Psoas muscle (tissue), 8 donors: ENCODE measurements around the gene PLEKHA8. TPM values are rescaled to one million over a fixed set of nuclear protein-coding genes. Genes with fewer than 3 reads are reported as not detected.
"Not testable (repeated sequence)": the region's sequence is repeated elsewhere in the genome, so short reads cannot be mapped to it uniquely, and the experiment has no call there.

Experiments
- ATAC-seq, 4 donors: fragments of 200-7000 bp; cut with Tn5 transposase; one replicate each; pipeline ENCODE4 v1.9.1; 2020; ENCODE audit warnings: moderate library complexity in 3 of 4, mild to moderate bottlenecking in 2 of 4
- DNase-seq, 2 donors: peaks; one replicate each; pipeline ENCODE4 v3.0.0-alpha.2; 2020
- H3K27ac ChIP-seq: fragments of 200-600 bp; one replicate; pipeline ENCODE4 v1.8.0; 2022
- H3K27me3 ChIP-seq, 3 donors: fragments of 200-600 bp in 1 of 3; one replicate each; pipeline versions ENCODE4 v1.6.1 to v1.8.0; 2013 to 2022; ENCODE audit warnings: low read length in 2 of 3, mild to moderate bottlenecking in 2 of 3, moderate library complexity in 1 of 3; ENCODE audit not compliant: insufficient read depth in 3 of 3
- H3K36me3 ChIP-seq, 2 donors: fragments of 200-600 bp in 1 of 2; one replicate each; pipeline versions ENCODE4 v1.6.1 to v1.8.0; 2013 to 2022; ENCODE audit warnings: low read depth in 1 of 2, mild to moderate bottlenecking in 1 of 2, moderate library complexity in 1 of 2; ENCODE audit not compliant: insufficient read depth in 1 of 2
- H3K4me1 ChIP-seq: fragments of 200-600 bp; one replicate; pipeline ENCODE4 v1.8.0; 2022
- H3K4me3 ChIP-seq: fragments of 200-600 bp; one replicate; pipeline ENCODE4 v1.8.0; 2022; ENCODE audit warnings: mild to moderate bottlenecking
- H3K9me3 ChIP-seq: fragments of 200-600 bp; one replicate; pipeline ENCODE4 v1.8.0; 2022
- WGBS, 3 donors: extraction: QIAGEN DNeasy Blood & Tissue Kit; methylation state at CpG; one replicate each; pipeline versions ENCODE4 v1.1.6 to v1.1.7; 2013; 5-methylcytosine and 5-hydroxymethylcytosine counted together
- intact Hi-C, 2 donors: fragments of 100-400 bp; cut with DNase I; formaldehyde crosslinking; loops; one replicate each; pipeline versions ENCODE4 v1.11.0 to v1.14.2; 2022
- polyA plus RNA-seq, 3 donors: library from polyadenylated mRNA; stranded (reverse); fragments of 200-250 nt; gene quantifications; one replicate each; pipeline ENCODE4 v1.2.3, GENCODE V29; 2013
- total RNA-seq, 4 donors: library from RNA; stranded (reverse); fragmentation: NEBNext Ultra II Directional in 2 of 4; extraction: Animal tissue kit (Norgen Biotek cat#: 25700) in 2 of 4; gene quantifications; one replicate each; pipeline versions ENCODE4 v1.2.1 to v1.2.4, GENCODE V29; 2021 to 2023
- TF ChIP-seq, protein P1 (sequence below): fragments of 200-600 bp; IDR thresholded peaks from one replicate; pipeline ENCODE4 v1.8.0; 2022; ENCODE audit warnings: antibody characterized with exemption
- donor health status: healthy with polysubstance abuse.
- donor health status: DM: no; HTN: no; CAD: no; lungs with moderate emphysema.
- donor health status: Bipolar disorder and iron deficiency.
- donor health status: healthy.
- donor health status: DM: yes; HTN: yes; CAD: no.
- donor health status: DM: no; HTN: no; CAD: no.
- donor health status: DM: no; HTN: no; CAD: no.
- donor health status: DM: yes; HTN: yes; CAD: no.

Gene PLEKHA8
- total and polyA plus RNA-seq, 7 donors: 1.3 to 4.0 (median 3.7) TPM

DNA sequence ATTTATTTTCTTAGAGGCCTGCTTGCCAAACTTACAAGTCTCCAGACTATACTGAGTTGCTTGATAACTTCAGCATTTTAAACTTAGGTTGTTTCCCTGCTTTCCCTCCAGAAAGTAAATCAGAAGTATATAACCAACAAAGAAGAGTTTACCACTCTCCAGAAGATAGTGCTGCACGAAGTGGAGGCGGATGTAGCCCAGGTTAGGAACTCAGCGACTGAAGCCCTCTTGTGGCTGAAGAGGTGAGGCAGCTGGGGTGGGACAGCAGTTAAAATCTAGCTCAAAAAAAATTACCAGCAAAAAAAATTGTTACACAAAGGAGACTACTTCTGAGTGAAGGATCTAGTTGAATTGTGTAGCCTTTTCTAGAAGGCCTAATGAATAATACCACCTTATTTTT is 33.6 kb downstream of the PLEKHA8 start:
- DNase-seq (peak in 1 of 2 donors; percentile 21), ATAC-seq (peak; percentile 64 to 78 (median 72))
- H3K27ac ChIP-seq, H3K4me1 ChIP-seq, H3K27me3 ChIP-seq, H3K9me3 ChIP-seq, H3K4me3 ChIP-seq: not testable (repeated sequence)
- 28 to 46% (median 32%) methylated on average over 3 of the region's 3 CpGs for whole genome bisulfite sequencing, 3 donors
- intact Hi-C loops: loop anchor here in 1 of 2 donors (5.0 kb wide), 1 partner anchor 34 kb away; the partner anchor contains the start of genes FKBP14 and PLEKHA8
- H3K36me3 ChIP-seq: peaks cover 0 to 46% of the 10 kb centered on the region in 2 donors
- TF ChIP-seq, protein P1, sequence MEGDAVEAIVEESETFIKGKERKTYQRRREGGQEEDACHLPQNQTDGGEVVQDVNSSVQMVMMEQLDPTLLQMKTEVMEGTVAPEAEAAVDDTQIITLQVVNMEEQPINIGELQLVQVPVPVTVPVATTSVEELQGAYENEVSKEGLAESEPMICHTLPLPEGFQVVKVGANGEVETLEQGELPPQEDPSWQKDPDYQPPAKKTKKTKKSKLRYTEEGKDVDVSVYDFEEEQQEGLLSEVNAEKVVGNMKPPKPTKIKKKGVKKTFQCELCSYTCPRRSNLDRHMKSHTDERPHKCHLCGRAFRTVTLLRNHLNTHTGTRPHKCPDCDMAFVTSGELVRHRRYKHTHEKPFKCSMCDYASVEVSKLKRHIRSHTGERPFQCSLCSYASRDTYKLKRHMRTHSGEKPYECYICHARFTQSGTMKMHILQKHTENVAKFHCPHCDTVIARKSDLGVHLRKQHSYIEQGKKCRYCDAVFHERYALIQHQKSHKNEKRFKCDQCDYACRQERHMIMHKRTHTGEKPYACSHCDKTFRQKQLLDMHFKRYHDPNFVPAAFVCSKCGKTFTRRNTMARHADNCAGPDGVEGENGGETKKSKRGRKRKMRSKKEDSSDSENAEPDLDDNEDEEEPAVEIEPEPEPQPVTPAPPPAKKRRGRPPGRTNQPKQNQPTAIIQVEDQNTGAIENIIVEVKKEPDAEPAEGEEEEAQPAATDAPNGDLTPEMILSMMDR: peak; percentile 49

DNA sequence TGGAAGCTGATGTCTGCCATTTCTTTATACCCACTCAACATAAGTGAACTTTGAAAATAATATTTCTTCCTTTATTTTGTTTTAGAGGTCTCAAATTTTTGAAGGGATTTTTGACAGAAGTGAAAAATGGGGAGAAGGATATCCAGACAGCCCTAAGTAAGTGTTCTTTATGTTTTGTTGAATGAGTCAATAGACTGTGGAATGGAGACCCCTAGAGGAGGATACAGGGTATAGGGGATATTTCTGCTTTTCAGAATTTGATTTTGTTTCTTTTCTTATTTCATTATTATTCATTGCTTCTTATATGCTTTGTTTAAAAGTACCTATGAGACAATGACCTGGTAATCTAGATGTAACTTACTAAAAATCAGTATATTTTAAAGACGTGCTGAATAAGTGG is 34.4 kb downstream of the PLEKHA8 start:
- Histone ChIP-seq H3K9me3 (no peaks in the 10 kb centered on the region), H3K27ac (no peak overlapping the region), H3K27me3 (no peaks in the 10 kb centered on the region), H3K4me1 (no peaks in the 10 kb centered on the region), H3K36me3 (peaks cover 0 to 40% of the 10 kb centered on the region in 2 donors), H3K4me3 (no peak overlapping the region)
- TF ChIP-seq, protein P1: peak; percentile 56
- DNase-seq: no peak
- peak in 2 of 4 donors; percentile 65 to 84 for ATAC-seq
- intact Hi-C loops: loop anchor here in 1 of 2 donors (5.0 kb wide), 1 partner anchor 35 kb away; the partner anchor contains the start of genes FKBP14 and PLEKHA8
- WGBS, 3 donors: 77 to 90% (median 89%) methylated on average over 1 of the region's 1 CpG

DNA sequence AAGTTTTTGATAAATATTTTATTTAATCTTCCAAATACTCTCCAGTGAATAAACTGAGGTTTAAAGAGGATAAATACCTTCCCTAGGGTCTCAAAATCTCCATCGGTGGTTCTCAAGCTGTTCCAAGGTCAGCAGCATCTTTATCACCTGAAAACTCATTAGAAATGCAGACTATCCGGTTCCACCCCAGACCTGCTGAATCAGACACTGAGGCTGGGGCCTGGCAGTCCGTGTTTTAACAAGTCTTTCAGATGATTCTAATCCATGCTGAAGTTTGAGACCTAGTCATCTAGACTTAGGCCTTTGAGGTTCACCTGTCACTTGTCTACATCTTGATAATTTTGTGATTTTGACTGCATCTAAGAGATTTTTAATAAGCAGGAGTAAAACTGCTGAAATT is 37.5 kb downstream of the PLEKHA8 start:
- Histone ChIP-seq H3K36me3 (peaks cover 0 to 32% of the 10 kb centered on the region in 2 donors), H3K4me1 (peaks cover 5% of the 10 kb centered on the region), H3K9me3 (no peaks in the 10 kb centered on the region), H3K4me3 (no peak overlapping the region), H3K27me3 (no peaks in the 10 kb centered on the region), H3K27ac (no peak overlapping the region)
- intact Hi-C loops: no loop called here
- no peak for DNase-seq
- WGBS, 3 donors: 86 to 89% (median 89%) methylated on average over 3 of the region's 3 CpGs
- ATAC-seq: no peak
- TF ChIP-seq, protein P1: no peak

DNA sequence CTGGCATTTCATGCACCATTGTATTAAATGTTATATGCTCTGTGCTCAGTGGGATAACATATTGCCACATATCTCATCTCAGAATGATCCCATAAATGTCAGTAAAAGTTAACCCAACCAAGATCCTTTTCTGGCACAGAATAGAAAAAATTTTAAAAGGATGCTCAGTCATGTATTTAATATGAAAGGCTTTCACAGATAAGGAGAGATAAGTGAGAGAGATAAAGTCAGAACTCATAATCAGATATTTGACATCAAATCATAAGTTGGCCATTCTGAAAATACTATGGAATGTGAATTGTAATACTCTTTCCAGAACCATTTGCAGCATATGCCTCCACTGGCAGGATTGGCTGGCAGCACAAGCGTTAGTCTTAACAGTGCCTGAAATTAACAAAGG is 38.5 kb downstream of the PLEKHA8 start:
- Histone ChIP-seq H3K27me3 (no peaks in the 10 kb centered on the region), H3K4me3 (no peak overlapping the region), H3K27ac (no peak overlapping the region), H3K9me3 (no peaks in the 10 kb centered on the region), H3K36me3 (peaks cover 0 to 33% of the 10 kb centered on the region in 2 donors), H3K4me1 (peaks cover 5% of the 10 kb centered on the region)
- ATAC-seq (no peak), DNase-seq (no peak)
- TF ChIP-seq, protein P1: no peak
- intact Hi-C loops: no loop called here
- WGBS, 3 donors: 94 to 100% (median 100%) methylated on average over 1 of the region's 1 CpG

DNA sequence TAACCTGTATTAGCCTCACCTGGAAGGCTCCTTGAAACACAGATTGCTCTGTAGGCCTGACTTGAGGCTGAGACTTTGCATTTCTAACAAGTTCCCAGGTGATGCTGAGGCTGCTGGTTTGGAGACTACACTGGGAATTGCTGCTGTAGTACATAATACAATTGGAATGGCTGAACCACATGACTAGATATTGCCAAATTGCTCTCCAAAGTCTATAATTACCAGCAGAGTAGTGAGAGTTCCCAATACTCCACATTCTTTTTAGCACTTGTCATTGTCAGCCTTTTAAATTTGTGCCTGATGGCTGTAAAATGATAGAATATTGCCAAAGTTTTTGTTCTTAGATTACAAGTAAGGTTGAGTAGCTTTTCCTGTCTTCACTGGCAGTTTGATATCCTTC is 39.9 kb downstream of the PLEKHA8 start:
- Histone ChIP-seq H3K36me3 (peaks cover 0 to 22% of the 10 kb centered on the region in 2 donors), H3K27ac (no peak overlapping the region), H3K4me1 (peaks cover 5% of the 10 kb centered on the region), H3K27me3 (no peaks in the 10 kb centered on the region), H3K4me3 (no peak overlapping the region), H3K9me3 (no peaks in the 10 kb centered on the region)
- ATAC-seq: peak; percentile 60 to 84 (median 83)
- TF ChIP-seq, protein P1: no peak
- intact Hi-C loops: no loop called here
- no peak for DNase-seq
